ENCODE measurements around the gene GNG4. TPM values are rescaled to one million over a fixed set of nuclear protein-coding genes. Genes with fewer than 3 reads are reported as not detected.

The GNG4 gene
- total RNA-seq, 1 experiment from 2014 or later = 3.5 TPM

- intact Hi-C loops (cut with micrococcal nuclease; ENCODE audit: unreplicated experiment) = no loop called here
- ChIA-PET CTCF (interaction anchor here (1.1 kb wide), 1 partner anchor 104 kb away, joined by 5 read pairs; no protein-coding TSS in a partner anchor), POLR2A (no interaction called here)
- peak in 1 of 2 experiments; percentile 23 for DNase-seq
- Mint-ChIP-seq H3K27me3 (ENCODE audit: insufficient read depth, unreplicated experiment) (no peaks in the 10 kb centered on the region), H3K9me3 (ENCODE audit: unreplicated experiment) (no peaks in the 10 kb centered on the region), H3K4me3 (ENCODE audit: unreplicated experiment) (no peak overlapping the region), H3K36me3 (ENCODE audit: insufficient read depth, unreplicated experiment) (peaks cover 1% of the 10 kb centered on the region), H3K27ac (ENCODE audit: unreplicated experiment) (no peak overlapping the region), H3K4me1 (ENCODE audit: low read depth, unreplicated experiment) (peaks cover 9% of the 10 kb centered on the region)
- no peaks in the 10 kb centered on the region for H3K27me3 ChIP-seq (replicated peaks; ENCODE audit: control insufficient read depth, insufficient read depth, low read length)
- H3K4me1 ChIP-seq = peaks cover 14% of the 10 kb centered on the region
- peak; percentile 28 to 51 for TF ChIP-seq CTCF (IDR thresholded peaks at IDR 0.05; ENCODE audit: insufficient read depth in 1 of 2, low read depth in 1 of 2, low read length in 1 of 2, severe bottlenecking in 1 of 2, unreplicated experiment in 1 of 2)
- no peaks in the 10 kb centered on the region for H3K9me3 ChIP-seq
- H3K36me3 ChIP-seq (ENCODE audit: control insufficient read depth, insufficient read depth, low read length) = no peaks in the 10 kb centered on the region
- BruUV-seq (replicated peaks) = no TSS peak
- no peak overlapping the region for H3K4me3 ChIP-seq (ENCODE audit: low read depth, low read length)
These were observed 31.8 kb downstream of the GNG4 start for GRCh38 chr1:235617808-235618207.

DNA sequence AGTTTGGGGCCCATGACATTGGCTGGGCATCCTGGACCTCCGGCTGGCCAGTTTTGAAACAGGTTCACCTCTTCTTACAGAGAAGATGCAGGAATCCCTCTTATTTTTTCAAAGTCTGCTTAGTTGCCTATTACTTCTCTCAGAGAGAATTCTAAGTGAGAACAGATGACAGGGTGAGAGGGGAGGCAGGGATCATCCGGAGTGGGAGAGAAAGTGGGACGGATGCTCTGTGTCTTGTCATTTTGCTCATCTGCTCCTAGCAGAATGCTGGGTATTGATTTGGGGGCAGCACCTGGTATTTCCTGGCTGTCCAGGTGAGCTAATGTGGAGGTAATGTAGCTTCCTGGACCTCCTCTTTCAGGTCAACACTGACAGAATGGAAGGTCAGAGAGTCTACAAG lies 32.4 kb downstream of the GNG4 start:
- DNase-seq = no peak
- Mint-ChIP-seq H3K4me1 (ENCODE audit: low read depth, unreplicated experiment) (peaks cover 8% of the 10 kb centered on the region), H3K27ac (ENCODE audit: unreplicated experiment) (no peak overlapping the region), H3K27me3 (ENCODE audit: insufficient read depth, unreplicated experiment) (no peaks in the 10 kb centered on the region), H3K4me3 (ENCODE audit: unreplicated experiment) (no peak overlapping the region), H3K36me3 (ENCODE audit: insufficient read depth, unreplicated experiment) (no peaks in the 10 kb centered on the region), H3K9me3 (ENCODE audit: unreplicated experiment) (no peaks in the 10 kb centered on the region)
- ChIA-PET CTCF (no interaction called here), POLR2A (no interaction called here)
- Histone ChIP-seq H3K4me1 (peaks cover 7% of the 10 kb centered on the region), H3K36me3 (ENCODE audit: control insufficient read depth, insufficient read depth, low read length) (no peaks in the 10 kb centered on the region), H3K4me3 (ENCODE audit: low read depth, low read length) (no peak overlapping the region), H3K9me3 (no peaks in the 10 kb centered on the region), H3K27me3 (replicated peaks; ENCODE audit: control insufficient read depth, insufficient read depth, low read length) (no peaks in the 10 kb centered on the region)
- intact Hi-C loops (cut with micrococcal nuclease; ENCODE audit: unreplicated experiment) = no loop called here
- no TSS peak for BruUV-seq (replicated peaks)
- no peak for TF ChIP-seq CTCF (IDR thresholded peaks at IDR 0.05; ENCODE audit: insufficient read depth in 1 of 2, low read depth in 1 of 2, low read length in 1 of 2, severe bottlenecking in 1 of 2, unreplicated experiment in 1 of 2)

GRCh38 chr1:235614442-235614954 lies 35.1 kb downstream of the GNG4 start:
- H3K4me3 ChIP-seq (ENCODE audit: low read depth, low read length) = no peak overlapping the region
- Mint-ChIP-seq H3K27ac (ENCODE audit: unreplicated experiment) (no peak overlapping the region), H3K36me3 (ENCODE audit: insufficient read depth, unreplicated experiment) (no peaks in the 10 kb centered on the region), H3K9me3 (ENCODE audit: unreplicated experiment) (no peaks in the 10 kb centered on the region), H3K27me3 (ENCODE audit: insufficient read depth, unreplicated experiment) (no peaks in the 10 kb centered on the region), H3K4me1 (ENCODE audit: low read depth, unreplicated experiment) (peaks cover 8% of the 10 kb centered on the region), H3K4me3 (ENCODE audit: unreplicated experiment) (no peak overlapping the region)
- peak in 1 of 2 experiments; percentile 9 for TF ChIP-seq CTCF (IDR thresholded peaks at IDR 0.05; ENCODE audit: insufficient read depth in 1 of 2, low read depth in 1 of 2, low read length in 1 of 2, severe bottlenecking in 1 of 2, unreplicated experiment in 1 of 2)
- BruUV-seq (replicated peaks) = no TSS peak
- DNase-seq = no peak
- H3K27me3 ChIP-seq (replicated peaks; ENCODE audit: control insufficient read depth, insufficient read depth, low read length) = no peaks in the 10 kb centered on the region
- no peaks in the 10 kb centered on the region for H3K36me3 ChIP-seq (ENCODE audit: control insufficient read depth, insufficient read depth, low read length)
- no peaks in the 10 kb centered on the region for H3K9me3 ChIP-seq
- POLR2A ChIA-PET = no interaction called here
- CTCF ChIA-PET = interaction anchor here (1.0 kb wide), 1 partner anchor 16 kb away, joined by 3 read pairs; no protein-coding TSS in a partner anchor
- peaks cover 7% of the 10 kb centered on the region for H3K4me1 ChIP-seq
- intact Hi-C loops (cut with micrococcal nuclease; ENCODE audit: unreplicated experiment) = no loop called here
